NOMO-1 (cell line): ENCODE data around the gene CXorf38.
"Not testable (repeated sequence)": the region's sequence is repeated elsewhere in the genome, so short reads cannot be mapped to it uniquely, and the experiment has no call there.

ENCODE experiments used
- DNase-seq, 2 experiments: peaks; one replicate each; lab custom pipeline; 2025; ENCODE audit not compliant: unreplicated experiment in 2 of 2; lab: John Stamatoyannopoulos, UW

CXorf38 gene

GRCh38 chrX:40628506-40628905, 18.9 kb downstream of the CXorf38 start:
- DNase-seq = peak in 1 of 2 experiments; percentile 20

GRCh38 chrX:40625294-40625693, 22.1 kb downstream of the CXorf38 start:
- DNase-seq = no peak

- no peak for DNase-seq
Measured at GRCh38 chrX:40623665-40624064, 23.7 kb downstream of the CXorf38 start.

GRCh38 chrX:40623139-40623536, 24.2 kb downstream of the CXorf38 start, which contains the start of gene MPC1L:
Gene MPC1L (plus strand): TSS chrX:40623428. CDS start chrX:40623566, 138 bp downstream.
- no peak for DNase-seq

GRCh38 chrX:40622479-40623138, 24.8 kb downstream of the CXorf38 start:
- no peak for DNase-seq

GRCh38 chrX:40617566-40617965, 29.8 kb downstream of the CXorf38 start:
- no peak for DNase-seq

GRCh38 chrX:40615976-40616375, 31.4 kb downstream of the CXorf38 start:
- no peak for DNase-seq

GRCh38 chrX:40612511-40612910, 34.9 kb downstream of the CXorf38 start:
- DNase-seq = no peak

GRCh38 chrX:40607381-40607780, 40.0 kb downstream of the CXorf38 start:
- no peak for DNase-seq

GRCh38 chrX:40603446-40603845, 43.9 kb downstream of the CXorf38 start:
- no peak for DNase-seq

- not testable (repeated sequence) for DNase-seq
Measured at GRCh38 chrX:40589616-40590321, 57.6 kb downstream of the CXorf38 start.

- not testable (repeated sequence) for DNase-seq
Measured at GRCh38 chrX:40587623-40588022, 59.7 kb downstream of the CXorf38 start.

GRCh38 chrX:40582811-40583210, 64.5 kb downstream of the CXorf38 start:
- DNase-seq = peak in 1 of 2 experiments; percentile 3

GRCh38 chrX:40582178-40582577, 65.2 kb downstream of the CXorf38 start:
- not testable (repeated sequence) for DNase-seq

GRCh38 chrX:40581336-40581920, 65.9 kb downstream of the CXorf38 start:
- peak in 1 of 2 experiments; percentile 34 for DNase-seq

- peak; percentile 86 to 91 for DNase-seq
Measured at GRCh38 chrX:40580537-40581335, 66.6 kb downstream of the CXorf38 start, which contains the start of gene ATP6AP2. Gene ATP6AP2 (plus strand): TSS chrX:40580970. CDS start chrX:40581066, 96 bp downstream.

- DNase-seq = peak in 1 of 2 experiments; percentile 14
Measured at GRCh38 chrX:40579900-40580536, 67.3 kb downstream of the CXorf38 start.

GRCh38 chrX:40579141-40579540, 68.2 kb downstream of the CXorf38 start:
- DNase-seq = peak in 1 of 2 experiments; percentile 34

GRCh38 chrX:40578039-40578695, 69.2 kb downstream of the CXorf38 start:
- peak in 1 of 2 experiments; percentile 30 for DNase-seq
